PC-3 (cell line): ENCODE results near the gene NXPE3.

ENCODE experiments used
- CTCF ChIP-seq: fragments of 300-600 bp; sonication (generic); conservative IDR thresholded peaks from 2 replicates; pipeline ENCODE4 v1.5.1; 2017; ENCODE audit warnings: antibody characterized with exemption, low read depth, mild to moderate bottlenecking, low read length
- EZH2 ChIP-seq: fragments of 300-600 bp; sonication (generic); IDR thresholded peaks from one replicate; pipeline ENCODE4 v1.6.1; 2017; ENCODE audit warnings: antibody characterized with exemption, mild to moderate bottlenecking, low read length; ENCODE audit not compliant: unreplicated experiment
- EZH2phosphoT487 ChIP-seq: fragments of 300-600 bp; sonication (generic); IDR thresholded peaks from 2 replicates; pipeline ENCODE4 v1.6.1; 2018; ENCODE audit warnings: mild to moderate bottlenecking, antibody characterized with exemption, low read length, borderline replicate concordance

GRCh38 chr3:101780661-101781060, 1.6 kb downstream of the NXPE3 start:
- TF ChIP-seq CTCF (no peak), EZH2phosphoT487 (no peak), EZH2 (no peak)
